ENCODE results near the gene HDGF. TPM values are rescaled to one million over a fixed set of nuclear protein-coding genes. Genes with fewer than 3 reads are reported as not detected.

Gene HDGF
- total and polyA plus RNA-seq, 9 of the 15 experiments (the other 6 are each of a cell fraction or from before 2014, with no cell fraction given): 38.8 to 601 (median 400) TPM

DNA sequence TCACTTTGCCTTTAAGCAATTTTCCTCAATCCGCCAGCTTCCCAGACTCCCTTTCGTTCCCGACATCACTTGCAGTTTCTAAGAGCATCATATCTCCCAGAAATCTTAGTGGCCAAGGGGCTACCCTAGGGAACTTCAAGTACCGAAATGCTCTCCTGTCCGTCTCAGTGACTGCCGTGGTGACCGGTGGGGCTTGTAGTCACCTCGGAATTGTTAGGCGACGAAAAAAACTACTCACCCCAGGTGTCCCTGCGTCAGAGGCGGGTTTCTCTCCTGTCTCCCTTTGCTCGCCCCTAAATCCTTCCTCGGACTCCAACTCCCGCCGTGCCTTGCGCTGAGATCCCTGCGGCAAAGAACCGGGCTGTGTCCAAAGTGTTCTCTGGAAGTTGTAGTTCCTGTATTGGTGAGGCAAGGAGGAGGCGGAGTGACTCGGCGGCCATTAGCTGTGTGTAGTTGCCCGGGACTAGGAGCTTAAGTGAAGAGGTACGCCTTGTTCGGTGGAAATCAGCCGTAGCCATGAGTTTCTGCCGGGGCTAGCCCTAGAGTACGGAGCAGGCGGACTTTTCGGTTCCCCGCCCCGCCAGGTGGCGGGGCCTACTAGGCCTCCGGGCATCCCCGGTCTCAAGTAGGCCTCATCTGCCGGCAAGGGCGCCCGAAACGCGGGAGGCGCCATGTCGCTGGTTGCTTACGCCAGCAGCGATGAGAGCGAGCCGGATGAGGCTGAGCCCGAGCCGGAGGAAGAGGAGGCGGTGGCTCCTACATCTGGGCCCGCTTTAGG, 15.8 kb upstream of the HDGF start, which contains the start of gene PRCC (continued):
- TF ChIP-seq HNRNPH1 (optimal IDR thresholded peaks at IDR 0.05; ENCODE audit: low read depth, low read length): no peak
- TF ChIP-seq NFATC3 (IDR thresholded peaks at IDR 0.05): no peak
- no peak for TF ChIP-seq ILK (tag; IDR thresholded peaks at IDR 0.05; ENCODE audit: borderline replicate concordance, low read depth)
- no peak for TF ChIP-seq THRA (IDR thresholded peaks at IDR 0.05)
- TF ChIP-seq, protein P1, sequence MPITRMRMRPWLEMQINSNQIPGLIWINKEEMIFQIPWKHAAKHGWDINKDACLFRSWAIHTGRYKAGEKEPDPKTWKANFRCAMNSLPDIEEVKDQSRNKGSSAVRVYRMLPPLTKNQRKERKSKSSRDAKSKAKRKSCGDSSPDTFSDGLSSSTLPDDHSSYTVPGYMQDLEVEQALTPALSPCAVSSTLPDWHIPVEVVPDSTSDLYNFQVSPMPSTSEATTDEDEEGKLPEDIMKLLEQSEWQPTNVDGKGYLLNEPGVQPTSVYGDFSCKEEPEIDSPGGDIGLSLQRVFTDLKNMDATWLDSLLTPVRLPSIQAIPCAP (CRISPR knock-in tag; IDR thresholded peaks at IDR 0.05; ENCODE audit: borderline replicate concordance): peak; percentile 80; the same call in 1 of the 2 replicates
- no peak for TF ChIP-seq MEF2A (IDR thresholded peaks at IDR 0.05; ENCODE audit: control insufficient read depth, low read depth, low read length)
- TF ChIP-seq ZNF347 (CRISPR knock-in tag; IDR thresholded peaks at IDR 0.05; ENCODE audit: low read depth): no peak
- no peak for TF ChIP-seq ZNF79 (CRISPR knock-in tag; IDR thresholded peaks at IDR 0.05; ENCODE audit: low read depth)
- peak; percentile 98 for TF ChIP-seq ZNF395 (CRISPR knock-in tag; IDR thresholded peaks at IDR 0.05)
- TF ChIP-seq ZNF785 (CRISPR knock-in tag; IDR thresholded peaks at IDR 0.05): no peak
- TF ChIP-seq KDM1A (IDR thresholded peaks at IDR 0.05): no peak
- no peak for TF ChIP-seq IFI16 (CRISPR knock-in tag; IDR thresholded peaks at IDR 0.05)
- no peak for TF ChIP-seq ZNF3 (CRISPR knock-in tag; IDR thresholded peaks at IDR 0.05)
- TF ChIP-seq, protein P2, sequence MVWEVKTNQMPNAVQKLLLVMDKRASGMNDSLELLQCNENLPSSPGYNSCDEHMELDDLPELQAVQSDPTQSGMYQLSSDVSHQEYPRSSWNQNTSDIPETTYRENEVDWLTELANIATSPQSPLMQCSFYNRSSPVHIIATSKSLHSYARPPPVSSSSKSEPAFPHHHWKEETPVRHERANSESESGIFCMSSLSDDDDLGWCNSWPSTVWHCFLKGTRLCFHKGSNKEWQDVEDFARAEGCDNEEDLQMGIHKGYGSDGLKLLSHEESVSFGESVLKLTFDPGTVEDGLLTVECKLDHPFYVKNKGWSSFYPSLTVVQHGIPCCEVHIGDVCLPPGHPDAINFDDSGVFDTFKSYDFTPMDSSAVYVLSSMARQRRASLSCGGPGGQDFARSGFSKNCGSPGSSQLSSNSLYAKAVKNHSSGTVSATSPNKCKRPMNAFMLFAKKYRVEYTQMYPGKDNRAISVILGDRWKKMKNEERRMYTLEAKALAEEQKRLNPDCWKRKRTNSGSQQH (CRISPR knock-in tag; IDR thresholded peaks at IDR 0.05): no peak
- peak; percentile 98 for TF ChIP-seq ZNF592 (IDR thresholded peaks at IDR 0.05)
- TF ChIP-seq POU5F1 (IDR thresholded peaks at IDR 0.05; ENCODE audit: borderline replicate concordance, low read depth, low read length, partially characterized antibody): peak; percentile 90
- peak in 1 of 2 experiments; percentile 87; a peak in 2 of 4 replicates for TF ChIP-seq HDAC1 (IDR thresholded peaks at IDR 0.05)
- no peak for TF ChIP-seq NEUROD1 (IDR thresholded peaks at IDR 0.05; ENCODE audit: borderline replicate concordance, low read depth, low read length, partially characterized antibody)

Data from K562 (cell line).